GM12865 (cell line): ENCODE data around the gene TSEN34.
"Not testable (repeated sequence)": the region's sequence is repeated elsewhere in the genome, so short reads cannot be mapped to it uniquely, and the experiment has no call there.

Experiments
- DNase-seq: peaks from one replicate; pipeline ENCODE4 v3.0.0; 2010; ENCODE audit warnings: low read depth
- H3K4me3 ChIP-seq: 2 replicates; pipeline ENCODE4 v1.5.1; 2011; ENCODE audit warnings: mild to moderate bottlenecking, low read depth, low read length, control low read depth
- CTCF ChIP-seq: IDR thresholded peaks from 2 replicates; pipeline ENCODE4 v1.5.1; 2011; ENCODE audit warnings: low read length, control low read depth, low read depth, inconsistent platforms; ENCODE audit not compliant: insufficient read depth; ENCODE audit errors: missing control alignments

The TSEN34 gene

GRCh38 chr19:54209058-54209810 lies 18.1 kb downstream of the TSEN34 start:
- H3K4me3 ChIP-seq, result no peak overlapping the region
- TF ChIP-seq CTCF, result no peak
- peak; percentile 59 for DNase-seq

- DNase-seq, result no peak
- no peak overlapping the region for H3K4me3 ChIP-seq
These were observed 18.8 kb downstream of the TSEN34 start for GRCh38 chr19:54209811-54210494.

DNA sequence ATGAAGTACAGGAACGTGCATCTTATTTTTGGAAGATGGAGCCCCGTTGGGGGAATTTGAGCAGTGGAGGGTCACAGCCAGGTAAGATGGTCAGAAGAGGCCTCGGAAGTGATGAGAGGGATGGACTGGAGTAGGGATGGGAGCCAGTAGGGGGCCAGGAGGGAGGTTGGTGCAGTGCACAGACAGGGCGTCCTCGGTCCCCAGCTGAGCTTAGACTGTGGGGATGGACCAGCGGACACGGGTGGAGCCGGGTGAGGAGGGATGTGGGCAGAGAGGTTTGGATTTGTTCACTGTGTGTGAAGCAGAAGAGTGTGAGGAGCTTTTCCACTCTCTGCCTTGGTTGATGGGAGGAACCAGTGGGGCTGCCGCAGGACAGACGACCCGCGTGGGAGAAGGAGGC lies 20.1 kb downstream of the TSEN34 start:
- no peak for TF ChIP-seq CTCF
- no peak for DNase-seq
- no peak overlapping the region for H3K4me3 ChIP-seq

More at GRCh38 chr19:54209811-54210494, 18.8 kb downstream of the TSEN34 start:
- no peak for TF ChIP-seq CTCF

- DNase-seq, H3K4me3 ChIP-seq: not testable (repeated sequence)
These were observed 23.1 kb downstream of the TSEN34 start for GRCh38 chr19:54214217-54214616.

GRCh38 chr19:54214734-54215133 lies 23.6 kb downstream of the TSEN34 start:
- DNase-seq, H3K4me3 ChIP-seq: not testable (repeated sequence)

DNA sequence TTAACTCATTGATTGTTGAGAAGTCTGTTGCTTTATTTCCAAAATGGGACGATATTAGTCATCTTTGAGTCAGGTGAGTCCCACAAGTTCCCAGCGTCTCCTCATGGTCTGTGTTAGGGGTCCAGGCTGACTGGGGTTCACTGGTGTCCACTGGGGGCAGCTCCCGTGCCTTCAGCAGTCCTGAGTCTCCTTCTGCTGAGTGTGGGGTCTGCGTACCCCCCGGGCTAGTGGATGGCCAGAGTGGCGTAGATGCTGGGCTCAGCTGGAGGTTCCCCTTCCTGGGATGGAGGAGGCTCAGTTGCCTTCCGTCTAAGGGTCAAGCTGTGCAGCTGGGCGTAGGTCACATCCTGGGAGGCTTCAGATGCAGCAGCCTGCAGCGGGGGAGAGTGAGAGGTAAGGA lies 25.8 kb downstream of the TSEN34 start:
- no peak for DNase-seq
- no peak for TF ChIP-seq CTCF
- no peak overlapping the region for H3K4me3 ChIP-seq

GRCh38 chr19:54217517-54218247 lies 26.6 kb downstream of the TSEN34 start:
- not testable (repeated sequence) for DNase-seq, H3K4me3 ChIP-seq

GRCh38 chr19:54218259-54218658 lies 27.2 kb downstream of the TSEN34 start:
- TF ChIP-seq CTCF, result no peak
- no peak overlapping the region for H3K4me3 ChIP-seq
- DNase-seq, result no peak
